Body of pancreas (tissue), 4 donors: ENCODE measurements around the gene LPCAT1. TPM values are rescaled to one million over a fixed set of nuclear protein-coding genes. Genes with fewer than 3 reads are reported as not detected.
A peak's percentile ranks its signal among the peaks of the same experiment; 100 is the strongest.

Experiments used
- ATAC-seq: fragments of 150-250 bp; one replicate; pipeline ENCODE4 v1.9.1; 2016
- DNase-seq, 4 donors: peaks; one replicate each; pipeline ENCODE4 v3.0.0-alpha.2; 2019
- H3K27ac ChIP-seq, 4 donors: fragments of 200-600 bp; sonication (generic); 1 replicate in 3 of 4; 2 replicates in 1 of 4; pipeline versions ENCODE4 v1.5.1 to v1.6.1; 2016 to 2019; ENCODE audit warnings: mild to moderate bottlenecking in 1 of 4, mixed read lengths in 1 of 4, moderate library complexity in 1 of 4
- H3K27me3 ChIP-seq, 2 donors: fragments of 200-600 bp; sonication (generic); one replicate each; pipeline ENCODE4 v1.6.0; 2016; ENCODE audit warnings: mild to moderate bottlenecking in 1 of 2
- H3K36me3 ChIP-seq, 2 donors: fragments of 200-600 bp; sonication (generic); replicated peaks in 1 of 2; 2 replicates each; pipeline ENCODE4 v1.5.1; 2016; ENCODE audit warnings: low read depth in 2 of 2; ENCODE audit not compliant: insufficient read depth in 1 of 2
- H3K4me1 ChIP-seq: fragments of 200-600 bp; sonication (generic); one replicate; pipeline ENCODE4 v1.6.0; 2016
- H3K4me3 ChIP-seq, 2 donors: fragments of 200-600 bp; sonication (generic); 1 replicate in 1 of 2; 2 replicates in 1 of 2; pipeline ENCODE4 v1.5.1; 2016 to 2019
- H3K9me3 ChIP-seq, 3 donors: fragments of 200-600 bp; sonication (generic); 1 replicate in 2 of 3; 2 replicates in 1 of 3; pipeline ENCODE4 v1.5.1; 2016
- CTCF ChIP-seq, 7 experiments: fragments of 450-650 bp in 4 of 7; fragments of 200-600 bp in 3 of 7; sonication (generic) in 3 of 7; IDR thresholded peaks; one replicate each; pipeline ENCODE4 v1.5.1; 2016 to 2019; ENCODE audit warnings: antibody characterized with exemption in 7 of 7
- POLR2A ChIP-seq, 3 donors: fragments of 450-650 bp; IDR thresholded peaks; one replicate each; pipeline ENCODE4 v1.6.1; 2016; ENCODE audit warnings: antibody characterized with exemption in 3 of 3, mild to moderate bottlenecking in 2 of 3
- WGBS, 2 donors: methylation state at CpG; one replicate each; pipeline ENCODE4 v1.1.5; 2017; 5-methylcytosine and 5-hydroxymethylcytosine counted together
- intact Hi-C: fragments of 100-400 bp; cut with DNase I; formaldehyde crosslinking; loops from one replicate; pipeline ENCODE4 v1.15.1; 2023
- total RNA-seq, 2 donors: library from RNA; depleted of rRNA; stranded (reverse); fragments of >200 nt; gene quantifications; one replicate each; pipeline ENCODE4 v1.1.0, GENCODE V29; 2016

Gene LPCAT1
- total RNA-seq, 2 donors from 2014 or later = 17.1 to 21.5 TPM

- Histone ChIP-seq H3K27me3 (peaks cover 0 to 37% of the 10 kb centered on the region in 2 donors), H3K9me3 (no peaks in the 10 kb centered on the region), H3K4me1 (peaks cover 19% of the 10 kb centered on the region), H3K36me3 (no peaks in the 10 kb centered on the region), H3K4me3 (no peak overlapping the region), H3K27ac (no peak overlapping the region)
- intact Hi-C loops = no loop called here
- no peak for TF ChIP-seq CTCF (IDR thresholded peaks at IDR 0.05)
- 31 to 53% methylated on average over 6 to 16 of the region's 16 CpGs for WGBS, 2 donors
- ATAC-seq (no peak), DNase-seq (no peak)
These were observed 77.0 kb downstream of the LPCAT1 start for GRCh38 chr5:1446602-1447343.

GRCh38 chr5:1445689-1446601, 77.8 kb downstream of the LPCAT1 start:
- peaks cover 0 to 38% of the 10 kb centered on the region in 2 donors for H3K27me3 ChIP-seq
- H3K4me1 ChIP-seq = peaks cover 19% of the 10 kb centered on the region
- intact Hi-C loops = no loop called here
- no peak for TF ChIP-seq POLR2A (IDR thresholded peaks at IDR 0.05)
- TF ChIP-seq CTCF (IDR thresholded peaks at IDR 0.05) = no peak
- H3K9me3 ChIP-seq = no peaks in the 10 kb centered on the region
- DNase-seq = no peak
- H3K4me3 ChIP-seq = no peak overlapping the region
- no peaks in the 10 kb centered on the region for H3K36me3 ChIP-seq
- no peak for ATAC-seq
- H3K27ac ChIP-seq = no peak overlapping the region
- WGBS, 2 donors = 3% methylated on average over 83 of the region's 92 CpGs; no CpG with 5 or more reads in 1 of the 2 donors

- 2% methylated on average over 41 of the region's 52 CpGs; no CpG with 5 or more reads in 1 of the 2 donors for WGBS, 2 donors
- no peaks in the 10 kb centered on the region for H3K9me3 ChIP-seq
- TF ChIP-seq CTCF (IDR thresholded peaks at IDR 0.05) (no peak), POLR2A (IDR thresholded peaks at IDR 0.05) (no peak)
- H3K4me1 ChIP-seq = peaks cover 19% of the 10 kb centered on the region
- peak in 2 of 4 donors; percentile 16 to 33 for DNase-seq
- no peak within 1 kb of the TSS for H3K27ac ChIP-seq
- intact Hi-C loops = no loop called here
- H3K27me3 ChIP-seq = peaks cover 0 to 38% of the 10 kb centered on the region in 2 donors
- ATAC-seq = peak; percentile 27
- no peak within 1 kb of the TSS for H3K4me3 ChIP-seq
- H3K36me3 ChIP-seq = no peaks in the 10 kb centered on the region
These were observed 78.5 kb downstream of the LPCAT1 start, which contains the start of gene SLC6A3 for GRCh38 chr5:1445313-1445688. SLC6A3 (minus strand) TSS chr5:1445440; CDS start chr5:1443197, 2,243 bp downstream.

GRCh38 chr5:1444361-1445189, 79.2 kb downstream of the LPCAT1 start:
- Histone ChIP-seq H3K27ac (no peak overlapping the region), H3K36me3 (no peaks in the 10 kb centered on the region), H3K9me3 (no peaks in the 10 kb centered on the region), H3K4me1 (peaks cover 19% of the 10 kb centered on the region), H3K27me3 (peaks cover 0 to 38% of the 10 kb centered on the region in 2 donors), H3K4me3 (no peak overlapping the region)
- intact Hi-C loops = no loop called here
- ATAC-seq (no peak), DNase-seq (no peak)
- 6 to 26% methylated on average over 5 to 56 of the region's 68 CpGs for WGBS, 2 donors
- TF ChIP-seq CTCF (IDR thresholded peaks at IDR 0.05) (no peak), POLR2A (IDR thresholded peaks at IDR 0.05) (no peak)
